A549 (cell line): ENCODE data around the gene OR5T3.

Experiments
- BHLHE40 ChIP-seq: IDR thresholded peaks from 2 replicates; pipeline ENCODE4 v1.6.1; 2012; ENCODE audit warnings: low read depth, low read length, inconsistent platforms
- CEBPB ChIP-seq, 2 experiments: fragments of >200 bp in 1 of 2; sonication (Bioruptor Twin) in 1 of 2; formaldehyde crosslinking in 1 of 2; IDR thresholded peaks; 2 replicates each; pipeline ENCODE4 v1.6.1; 2012 to 2016
- CTCF ChIP-seq: fragments of >200 bp; sonication (Bioruptor Twin); formaldehyde crosslinking; IDR thresholded peaks from 3 replicates; pipeline ENCODE4 v1.5.1; 2016
- EP300 ChIP-seq, 2 experiments: fragments of >200 bp; sonication (Bioruptor Twin); formaldehyde crosslinking; IDR thresholded peaks; 2 replicates in 1 of 2; 3 replicates in 1 of 2; pipeline ENCODE4 v1.6.1; 2016 to 2017
- ESRRA ChIP-seq: fragments of 150-350 bp; IDR thresholded peaks from 2 replicates; pipeline ENCODE4 v1.6.1; 2014; ENCODE audit warnings: mild to moderate bottlenecking, low read length, borderline replicate concordance
- KDM1A ChIP-seq: fragments of 200-600 bp; sonication (generic); IDR thresholded peaks from 2 replicates; pipeline ENCODE4 v1.6.1; 2016; ENCODE audit warnings: low read depth, mild to moderate bottlenecking
- POLR2A ChIP-seq: IDR thresholded peaks from 2 replicates; pipeline ENCODE4 v1.6.1; 2012; ENCODE audit warnings: mild to moderate bottlenecking, low read length
- REST ChIP-seq: fragments of 200-600 bp; sonication (generic); IDR thresholded peaks from 2 replicates; pipeline ENCODE4 v1.6.1; 2016; ENCODE audit warnings: antibody characterized with exemption, mild to moderate bottlenecking, moderate library complexity
- USF2 ChIP-seq: fragments of 450-650 bp; IDR thresholded peaks from 2 replicates; pipeline ENCODE4 v1.6.1; 2014; ENCODE audit warnings: antibody characterized with exemption

- no peak for TF ChIP-seq CTCF
- no peak for TF ChIP-seq REST
- no peak for TF ChIP-seq USF2
- no peak for TF ChIP-seq BHLHE40
- TF ChIP-seq POLR2A = no peak
- TF ChIP-seq CEBPB (IDR thresholded peaks at IDR 0.05) = no peak
- TF ChIP-seq ESRRA = no peak
- no peak for TF ChIP-seq KDM1A
- TF ChIP-seq EP300 (IDR thresholded peaks at IDR 0.05) = no peak
These were observed 40.1 kb downstream of the OR5T3 start, which contains the start of gene OR8H1 for GRCh38 chr11:56292154-56292553.
